Fibroblast of skin of left quadriceps (primary cell): ENCODE data around the gene SLC4A2.

Experiments
- DNase-seq, 2 experiments: peaks; one replicate each; pipeline ENCODE4 v3.0.0-alpha.2; 2013; ENCODE audit warnings: low read depth in 2 of 2

Gene SLC4A2

DNA sequence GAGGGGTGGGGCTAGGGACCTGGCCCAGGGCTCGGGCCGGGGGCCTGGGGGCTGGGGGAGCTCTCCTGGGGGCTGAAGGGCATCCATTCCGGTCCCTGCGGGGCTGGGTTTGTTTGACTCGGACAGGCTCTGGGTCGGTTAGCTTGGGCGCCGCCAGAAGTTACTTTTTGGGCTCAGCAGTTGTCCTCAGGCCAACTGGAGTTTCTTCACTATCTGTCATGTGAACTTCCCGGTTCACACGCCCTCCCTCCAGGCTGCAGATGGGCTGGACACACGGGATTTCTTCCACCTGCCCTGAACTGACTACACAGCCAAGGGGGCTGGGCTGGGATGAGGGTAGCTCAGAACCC is 3.8 kb downstream of the SLC4A2 start:
- no peak for DNase-seq

DNA sequence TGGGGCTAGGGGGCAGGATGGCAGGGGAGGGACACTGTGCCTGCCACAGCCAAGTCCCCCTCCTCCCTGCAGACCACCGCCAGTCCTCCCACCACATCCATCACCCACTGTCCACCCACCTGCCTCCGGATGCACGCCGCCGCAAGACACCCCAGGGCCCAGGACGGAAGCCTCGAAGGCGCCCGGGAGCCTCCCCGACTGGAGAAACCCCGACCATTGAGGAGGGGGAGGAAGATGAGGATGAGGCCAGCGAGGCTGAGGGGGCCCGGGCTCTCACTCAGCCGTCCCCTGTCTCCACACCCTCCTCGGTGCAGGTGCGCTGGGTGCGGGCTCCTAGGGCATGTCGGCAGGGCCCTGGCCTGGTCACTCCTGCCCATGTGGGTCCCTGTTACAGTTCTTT is 5.1 kb downstream of the SLC4A2 start:
- no peak for DNase-seq

DNA sequence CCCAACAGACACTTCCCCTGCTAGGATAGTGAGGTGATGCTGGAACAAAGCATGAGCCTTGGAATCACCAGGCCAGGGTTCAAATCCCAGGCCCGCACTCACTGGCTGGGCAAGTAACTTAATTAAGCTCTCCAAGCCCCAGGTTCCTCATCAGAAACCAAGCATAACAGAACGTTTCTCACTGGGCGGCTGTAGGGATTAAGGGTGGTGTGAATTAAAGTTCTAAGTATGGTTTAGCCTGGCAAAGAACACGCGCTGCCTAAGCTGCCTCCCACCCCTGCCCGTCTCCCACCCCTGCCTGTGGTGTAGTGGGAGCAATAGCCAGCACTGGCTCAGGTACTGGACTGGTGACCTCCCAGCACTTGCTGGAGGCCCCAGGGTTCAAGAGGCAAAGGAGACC is 5.6 kb downstream of the SLC4A2 start:
- DNase-seq: no peak

GRCh38 chr7:151065516-151065915 is 6.1 kb downstream of the SLC4A2 start:
- DNase-seq: no peak

- no peak for DNase-seq
Measured at GRCh38 chr7:151066273-151066974, 7.0 kb downstream of the SLC4A2 start.

DNA sequence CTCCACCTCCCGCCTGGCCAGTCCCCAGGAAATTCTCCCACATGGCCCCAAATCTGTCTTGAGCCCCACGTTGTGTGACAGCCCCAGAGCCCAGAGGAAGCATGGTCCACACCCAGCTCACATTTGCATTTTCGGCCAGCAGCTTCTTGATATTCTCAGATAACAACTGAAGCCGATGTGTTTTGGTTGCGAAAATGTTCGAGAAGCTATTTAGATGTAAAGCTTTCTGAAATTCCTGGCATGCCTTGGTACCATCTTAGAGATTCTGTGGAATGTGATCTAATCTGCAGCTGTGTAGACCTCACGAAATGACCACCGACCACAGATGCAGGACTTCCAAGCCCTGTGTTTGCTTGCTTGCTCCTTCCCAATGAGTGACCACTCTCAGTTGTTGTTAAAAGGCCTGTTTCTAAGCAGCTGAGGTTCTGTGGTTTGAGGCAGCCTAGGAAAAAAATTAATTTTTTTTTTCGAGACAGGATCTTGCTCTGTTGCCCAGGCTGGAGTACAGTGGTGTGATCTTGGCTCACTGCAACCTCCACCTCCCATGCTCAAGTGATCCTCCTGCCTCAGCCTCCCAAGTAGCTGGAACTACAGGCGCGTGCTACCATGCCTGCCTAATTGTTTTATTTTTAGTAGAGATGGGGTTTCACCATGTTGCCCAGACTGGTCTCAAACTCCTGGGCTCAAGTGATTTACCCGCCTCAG is 8.8 kb downstream of the SLC4A2 start:
- no peak for DNase-seq

- no peak for DNase-seq
Measured at GRCh38 chr7:151069841-151070573, 10.6 kb downstream of the SLC4A2 start.

- DNase-seq: no peak
Measured at GRCh38 chr7:151070574-151070960, 11.2 kb downstream of the SLC4A2 start.

DNA sequence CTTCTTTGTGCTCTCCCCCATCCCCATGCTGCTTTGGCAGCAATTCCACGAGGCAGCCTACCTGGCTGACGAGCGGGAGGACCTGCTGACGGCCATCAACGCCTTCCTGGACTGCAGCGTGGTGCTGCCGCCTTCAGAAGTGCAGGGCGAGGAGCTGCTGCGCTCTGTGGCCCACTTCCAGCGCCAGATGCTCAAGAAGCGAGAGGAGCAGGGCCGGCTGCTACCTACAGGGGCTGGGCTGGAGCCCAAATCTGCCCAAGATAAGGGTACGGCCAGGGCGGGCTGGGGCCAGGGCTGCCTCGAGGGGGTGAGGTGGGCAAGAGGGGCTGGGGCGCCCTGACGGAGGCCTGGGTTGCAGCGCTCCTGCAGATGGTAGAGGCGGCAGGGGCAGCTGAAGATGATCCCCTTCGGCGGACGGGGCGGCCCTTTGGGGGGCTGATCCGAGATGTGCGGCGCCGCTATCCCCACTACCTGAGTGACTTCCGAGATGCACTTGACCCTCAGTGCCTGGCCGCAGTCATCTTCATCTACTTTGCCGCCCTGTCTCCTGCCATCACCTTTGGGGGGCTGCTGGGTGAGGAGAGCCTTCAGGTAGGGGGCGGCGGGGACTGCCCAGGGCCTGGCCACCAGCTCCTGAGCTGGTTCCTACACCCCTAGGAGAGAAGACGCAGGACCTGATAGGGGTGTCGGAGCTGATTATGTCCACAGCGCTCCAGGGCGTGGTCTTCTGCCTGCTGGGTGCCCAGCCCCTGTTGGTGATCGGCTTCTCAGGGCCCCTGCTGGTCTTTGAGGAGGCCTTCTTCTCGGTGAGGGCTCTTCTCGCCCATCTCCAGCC is 11.9 kb downstream of the SLC4A2 start:
- no peak for DNase-seq

DNA sequence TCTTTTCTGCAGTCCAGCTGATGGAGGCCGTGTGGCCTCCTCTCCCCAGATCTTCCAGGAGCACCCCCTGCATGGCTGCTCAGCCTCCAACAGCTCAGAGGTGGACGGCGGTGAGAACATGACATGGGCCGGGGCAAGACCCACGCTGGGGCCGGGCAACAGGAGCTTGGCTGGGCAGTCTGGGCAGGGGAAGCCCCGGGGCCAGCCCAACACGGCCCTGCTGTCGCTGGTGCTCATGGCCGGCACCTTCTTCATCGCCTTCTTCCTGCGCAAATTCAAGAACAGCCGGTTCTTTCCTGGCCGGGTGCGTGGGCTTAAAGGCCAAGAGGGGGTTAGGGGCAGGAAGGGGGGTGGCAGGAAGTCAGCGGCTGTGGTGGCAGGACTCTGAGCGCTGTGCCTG is 14.6 kb downstream of the SLC4A2 start:
- no peak for DNase-seq

GRCh38 chr7:151074817-151075661 is 15.7 kb downstream of the SLC4A2 start:
- DNase-seq: no peak

GRCh38 chr7:151075662-151075971 is 16.2 kb downstream of the SLC4A2 start:
- DNase-seq: no peak

- DNase-seq: no peak
Measured at GRCh38 chr7:151075978-151076426, 16.6 kb downstream of the SLC4A2 start.

- no peak for DNase-seq
Measured at GRCh38 chr7:151076863-151077704, 17.7 kb downstream of the SLC4A2 start.

GRCh38 chr7:151077705-151078232 is 18.4 kb downstream of the SLC4A2 start:
- DNase-seq: no peak

- DNase-seq: no peak
Measured at GRCh38 chr7:151078233-151079040, 19.0 kb downstream of the SLC4A2 start.

- no peak for DNase-seq
Measured at GRCh38 chr7:151079199-151079910, 20.0 kb downstream of the SLC4A2 start.

GRCh38 chr7:151080067-151080521 is 20.7 kb downstream of the SLC4A2 start:
- no peak for DNase-seq
